ENCODE data around the gene NOXA1.
"Not testable (repeated sequence)": the region's sequence is repeated elsewhere in the genome, so short reads cannot be mapped to it uniquely, and the experiment has no call there.

Gene NOXA1

GRCh38 chr9:137441289-137441934, 18.2 kb downstream of the NOXA1 start, which contains the start of gene ENTPD8:
Gene ENTPD8, minus strand, starts transcription at chr9:137441357. Its CDS starts 3,072 bp downstream, at chr9:137438285.
- peak; percentile 42 to 64 for DNase-seq

DNA sequence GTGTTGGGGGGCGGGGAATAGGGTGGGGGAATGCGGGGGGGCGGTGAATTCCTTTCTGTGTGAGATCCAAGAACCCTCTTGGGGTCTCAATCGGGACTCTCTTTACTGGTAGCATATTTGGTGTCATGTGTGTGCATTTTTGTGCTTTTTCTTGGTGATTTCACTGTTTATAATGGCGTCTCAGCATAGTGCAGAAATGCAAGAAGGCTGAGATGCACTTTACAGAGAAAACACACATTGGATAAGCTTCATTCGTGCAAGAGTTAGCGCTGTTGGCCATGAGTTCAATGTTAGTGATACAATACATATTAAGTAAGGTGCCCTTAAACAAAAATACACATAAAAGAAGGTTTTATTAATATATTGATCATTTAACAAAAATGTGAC, 18.7 kb downstream of the NOXA1 start:
- DNase-seq, result no peak

DNA sequence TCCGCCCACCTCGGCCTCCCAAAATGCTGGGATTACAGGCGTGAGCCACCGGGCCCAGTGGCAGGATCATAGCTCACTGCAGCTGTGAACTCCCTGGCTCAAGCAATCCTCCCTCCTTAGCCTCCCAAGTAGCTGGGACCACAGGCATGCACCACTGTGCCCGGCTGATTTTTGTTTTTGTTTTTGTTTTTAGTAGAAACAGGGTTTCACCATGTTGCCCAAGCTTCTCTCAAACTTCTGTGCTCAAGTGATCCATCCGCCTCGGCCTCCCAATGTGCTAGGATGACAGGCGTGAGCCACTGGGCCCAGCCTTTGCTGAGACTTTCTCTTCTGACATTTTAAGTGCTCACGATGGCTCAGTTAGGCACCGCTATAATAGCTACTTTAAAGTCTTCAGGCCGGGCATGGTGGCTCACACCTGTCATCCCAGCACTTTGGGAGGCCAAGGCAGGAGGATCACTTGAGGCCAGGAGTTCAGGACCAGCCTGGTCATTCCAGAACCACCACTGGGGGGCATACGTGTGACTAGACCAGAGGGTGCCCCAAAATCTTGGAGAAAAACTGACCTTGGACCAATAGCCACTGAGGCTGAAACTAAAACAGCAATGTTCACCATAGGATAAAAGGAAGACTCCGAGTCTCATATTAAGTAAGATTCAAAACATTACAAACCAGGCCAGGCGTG, 21.1 kb downstream of the NOXA1 start:
- no peak for DNase-seq

DNA sequence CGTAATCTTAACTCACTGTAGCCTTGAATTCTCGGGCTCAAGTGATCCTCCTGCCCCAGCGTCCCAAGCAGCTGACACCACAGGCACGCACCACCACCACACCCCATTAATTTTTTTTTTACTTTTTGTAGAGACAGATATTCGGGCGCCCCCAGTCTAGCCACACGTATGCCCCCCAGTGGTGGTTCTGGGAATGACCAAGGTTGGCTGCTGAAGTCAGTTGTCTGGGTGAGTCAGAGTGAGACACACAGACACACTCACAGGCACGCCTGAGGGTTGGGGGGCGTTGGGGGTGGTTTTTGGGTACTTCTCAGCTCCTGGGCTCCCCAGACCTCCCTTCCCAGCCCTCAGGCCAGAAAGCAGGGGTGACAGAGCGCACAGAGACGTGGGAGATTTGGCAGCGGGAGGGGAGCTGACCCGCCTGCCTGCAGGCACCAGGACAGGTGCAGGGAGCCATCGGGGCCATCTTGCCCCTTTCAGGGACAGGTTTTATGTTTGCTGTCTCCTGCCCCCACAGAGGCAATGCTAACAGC, 22.1 kb downstream of the NOXA1 start:
- peak; percentile 37 to 75 for DNase-seq

DNA sequence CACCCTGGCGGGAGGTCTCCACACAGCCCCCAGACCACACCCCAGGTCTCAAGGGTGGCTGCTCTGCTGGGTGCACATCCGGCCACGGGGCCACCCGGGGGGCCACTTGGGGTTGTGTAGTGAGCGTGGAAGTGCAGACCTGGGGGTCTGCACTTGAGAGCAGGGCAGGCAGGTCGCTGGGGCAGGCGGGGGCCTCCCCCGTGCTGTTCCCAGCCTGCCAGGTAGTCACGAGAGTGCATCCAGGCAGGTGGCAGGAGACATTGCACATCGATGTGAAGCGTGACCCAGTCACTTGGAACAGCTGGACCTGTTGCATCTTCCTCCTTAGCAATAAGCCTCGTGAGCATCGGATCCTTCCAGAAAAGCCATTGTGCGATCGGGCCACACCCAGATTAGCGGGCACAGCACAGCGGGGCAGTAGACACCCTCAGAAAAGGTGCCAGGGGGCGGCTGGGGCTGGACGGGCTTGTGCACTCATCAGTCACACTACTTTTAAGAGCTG, 22.8 kb downstream of the NOXA1 start:
- DNase-seq, result no peak

- no peak for DNase-seq
These were observed 23.8 kb downstream of the NOXA1 start for GRCh38 chr9:137446851-137447471.

DNA sequence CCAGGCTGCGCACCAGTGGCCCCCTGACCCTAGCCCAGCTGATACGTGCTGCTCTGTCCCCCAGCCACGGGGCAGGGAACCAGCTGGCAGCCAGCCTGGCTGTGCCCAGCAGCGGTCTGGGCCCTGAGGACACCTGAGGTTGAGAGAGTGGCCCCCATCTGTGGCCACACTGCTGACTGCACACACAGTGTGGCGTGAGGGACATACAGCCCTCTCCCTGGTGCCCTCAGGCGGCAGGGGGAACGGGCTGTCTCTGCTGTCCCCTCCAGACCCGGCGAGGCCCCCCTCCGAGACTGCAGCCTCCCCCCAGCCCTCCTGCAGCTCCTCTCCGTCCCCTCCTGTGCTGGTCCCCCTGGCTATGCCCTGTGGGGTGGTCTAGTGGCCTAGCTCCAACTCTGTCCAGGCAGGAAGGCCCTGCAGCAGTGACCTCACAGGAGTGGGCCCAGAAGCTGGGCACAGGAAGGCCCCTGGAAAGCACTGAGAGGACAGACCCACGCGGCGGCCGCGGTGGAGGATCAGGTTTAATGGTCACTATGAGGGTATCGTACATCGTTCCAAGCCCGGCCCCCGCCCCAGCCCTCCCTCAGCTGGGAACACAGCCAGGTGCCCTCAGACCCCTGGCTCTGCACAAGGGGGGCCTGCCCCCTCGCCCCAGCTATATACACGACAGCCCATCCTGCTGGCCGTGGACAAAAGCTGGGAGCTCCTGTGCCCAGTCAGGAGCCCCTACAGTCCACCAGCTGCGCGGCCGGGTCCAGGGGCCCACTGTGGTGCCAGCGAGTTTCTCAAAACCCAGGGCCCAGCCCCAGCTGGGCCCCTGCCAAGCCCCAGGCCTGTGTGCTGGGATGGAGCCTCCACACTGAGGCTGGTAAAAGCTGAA, 24.8 kb downstream of the NOXA1 start:
- DNase-seq, result no peak

DNA sequence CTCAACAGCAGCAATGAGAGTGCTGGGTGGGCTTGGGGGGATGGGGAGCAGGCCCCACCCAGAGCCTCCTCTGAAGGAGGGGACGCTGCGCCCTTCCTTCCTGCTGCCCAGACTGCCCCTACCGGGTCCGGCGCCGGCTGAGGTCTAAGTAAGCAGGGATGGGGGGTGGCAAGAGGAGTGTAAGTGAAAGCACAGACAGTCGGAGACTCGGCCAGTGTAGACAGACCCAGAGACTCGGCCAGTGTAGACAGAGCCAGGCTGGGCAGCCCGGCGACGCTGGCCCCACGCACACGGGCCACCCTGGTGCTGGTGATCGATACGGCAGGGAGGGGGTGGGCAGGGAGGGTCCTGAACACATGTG, 25.4 kb downstream of the NOXA1 start:
- no peak for DNase-seq

- DNase-seq, result no peak
These were observed 26.1 kb downstream of the NOXA1 start for GRCh38 chr9:137449081-137449844.

DNA sequence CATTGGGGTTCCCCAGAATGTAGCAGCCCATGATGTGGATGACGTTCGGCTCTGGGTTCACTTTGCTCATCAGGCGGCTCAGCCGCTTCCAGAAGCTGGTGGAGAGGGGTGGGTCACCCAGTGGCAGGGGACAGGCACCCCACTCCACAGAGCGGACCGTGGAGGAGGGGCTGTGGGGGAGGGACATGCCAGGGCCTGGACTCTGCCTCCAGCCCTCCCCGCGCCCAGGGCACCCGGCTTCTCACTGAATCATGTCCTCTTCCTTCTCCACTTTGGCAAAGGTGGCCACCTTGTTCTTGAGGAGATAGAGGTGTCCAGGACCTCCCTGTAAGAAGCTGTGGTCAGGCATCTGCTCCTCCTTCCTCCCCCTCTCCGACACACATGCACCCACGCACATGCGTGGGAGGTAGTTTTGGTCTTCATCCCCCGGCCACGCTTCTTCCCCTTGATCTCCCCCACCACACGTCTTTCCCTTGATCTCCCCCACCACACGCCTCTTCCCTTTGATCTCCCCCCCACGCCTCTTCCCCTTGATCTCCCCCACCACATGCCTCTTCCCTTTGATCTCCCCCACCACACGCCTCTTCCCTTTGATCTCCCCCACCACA, 26.8 kb downstream of the NOXA1 start:
- no peak for DNase-seq

- DNase-seq, result not testable (repeated sequence)
These were observed 27.5 kb downstream of the NOXA1 start for GRCh38 chr9:137450539-137451222.

- not testable (repeated sequence) for DNase-seq
These were observed 28.2 kb downstream of the NOXA1 start for GRCh38 chr9:137451264-137452005.

- no peak for DNase-seq
These were observed 29.0 kb downstream of the NOXA1 start for GRCh38 chr9:137452006-137452760.

- no peak for DNase-seq
These were observed 29.8 kb downstream of the NOXA1 start for GRCh38 chr9:137452761-137453642.

DNA sequence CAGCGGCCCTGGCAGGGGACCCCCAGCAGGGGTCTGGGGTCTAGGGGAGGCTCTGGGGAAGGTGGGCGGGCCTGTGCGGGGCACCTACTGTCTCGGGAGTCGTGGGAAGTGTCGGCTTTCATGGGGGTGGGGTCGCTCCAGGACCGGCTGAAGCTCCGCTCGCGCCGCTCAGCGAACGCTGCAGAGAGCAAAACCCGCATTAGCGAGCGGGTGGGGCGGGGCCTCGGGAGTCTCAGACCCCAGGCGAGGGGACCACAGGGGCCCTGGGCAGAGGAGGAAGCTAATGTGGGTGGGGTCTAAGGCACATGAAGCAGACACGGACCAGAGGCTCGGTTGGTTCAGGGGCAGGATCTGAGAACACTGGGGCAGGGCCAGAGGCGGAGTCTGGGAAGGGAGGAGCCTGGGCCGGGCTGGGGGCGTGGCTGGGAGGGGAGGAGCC, 30.5 kb downstream of the NOXA1 start:
- DNase-seq, result peak in 1 of 2 experiments; percentile 15

GRCh38 chr9:137454145-137454596, 31.0 kb downstream of the NOXA1 start:
- no peak for DNase-seq

- no peak for DNase-seq
These were observed 31.6 kb downstream of the NOXA1 start for GRCh38 chr9:137454597-137455358.
